Pancreas (tissue), 10 donors: ENCODE data around the gene CRYZ. TPM values are rescaled to one million over a fixed set of nuclear protein-coding genes. Genes with fewer than 3 reads are reported as not detected.
"Not testable (repeated sequence)": the region's sequence is repeated elsewhere in the genome, so short reads cannot be mapped to it uniquely, and the experiment has no call there.

Source experiments
- ATAC-seq, 4 donors: fragments of 200-7000 bp; cut with Tn5 transposase; one replicate each; pipeline versions ENCODE4 v1.8.0 to v1.9.1; 2020; ENCODE audit warnings: mild to moderate bottlenecking in 4 of 4, moderate library complexity in 4 of 4
- DNase-seq, 6 donors: peaks; one replicate each; pipeline ENCODE4 v3.0.0-alpha.2; 2020
- FAIRE-seq: peaks from 2 replicates; lab custom pipeline; 2012; peaks lifted over from hg19 to GRCh38; lab: Jason Lieb, UNC
- H3K27ac ChIP-seq, 4 donors: fragments of 200-600 bp; sonication (generic); 1 replicate in 3 of 4; 2 replicates in 1 of 4; pipeline versions ENCODE4 v1.5.0 to v1.8.0; 2020
- H3K27me3 ChIP-seq, 4 donors: fragments of 200-600 bp; one replicate each; pipeline ENCODE4 v1.8.0; 2021
- H3K36me3 ChIP-seq, 3 donors: fragments of 200-600 bp; sonication (generic) in 1 of 3; one replicate each; pipeline versions ENCODE4 v1.5.0 to v1.8.0; 2020 to 2021
- H3K4me1 ChIP-seq, 3 donors: fragments of 200-600 bp; one replicate each; pipeline ENCODE4 v1.8.0; 2021
- H3K4me3 ChIP-seq, 4 donors: fragments of 200-600 bp; sonication (generic) in 2 of 4; one replicate each; pipeline versions ENCODE4 v1.5.0 to v1.8.0; 2020 to 2021
- H3K9me3 ChIP-seq, 4 donors: fragments of 200-600 bp; one replicate each; pipeline ENCODE4 v1.8.0; 2021
- WGBS, 2 donors: extraction: QIAGEN DNeasy Blood & Tissue Kit; methylation state at CpG; one replicate each; pipeline ENCODE4 v1.1.7; 2013; 5-methylcytosine and 5-hydroxymethylcytosine counted together
- intact Hi-C, 3 donors: fragments of 100-400 bp; cut with DNase I; formaldehyde crosslinking; loops; one replicate each; pipeline versions ENCODE4 v1.11.1 to v1.14.2; 2022
- polyA plus RNA-seq, 2 donors: library from polyadenylated mRNA; stranded (reverse); fragments of 200-250 nt; gene quantifications; one replicate each; pipeline ENCODE4 v1.2.3, GENCODE V29; 2013
- total RNA-seq, 6 donors: library from RNA; stranded (reverse); fragmentation: NEBNext Ultra II Directional in 4 of 6; extraction: Animal tissue kit (Norgen Biotek cat#: 25700) in 4 of 6; gene quantifications; one replicate each; pipeline versions ENCODE4 v1.2.1 to v1.2.4, GENCODE V29; 2021 to 2023
- TF ChIP-seq, protein P1 (sequence below), 4 donors: fragments of 200-600 bp; sonication (generic) in 3 of 4; IDR thresholded peaks; one replicate each; pipeline versions ENCODE4 v1.5.0 to v1.8.0; 2021; ENCODE audit warnings: antibody characterized with exemption in 4 of 4
- donor health status: healthy with polysubstance abuse.
- donor health status: DM: no; HTN: no; CAD: no; lungs with moderate emphysema.
- donor health status: DM: no; HTN: no; CAD: no.
- donor health status: control.
- donor health status: control.
- donor health status: Bipolar disorder and iron deficiency.
- donor health status: DM: yes; HTN: yes; CAD: no.
- donor health status: DM: no; HTN: no; CAD: no.
- donor health status: DM: no; HTN: no; CAD: no.
- donor health status: DM: yes; HTN: yes; CAD: no.

CRYZ gene
- total and polyA plus RNA-seq, 8 donors: 38.3 to 71.6 (median 54.9) TPM

DNA sequence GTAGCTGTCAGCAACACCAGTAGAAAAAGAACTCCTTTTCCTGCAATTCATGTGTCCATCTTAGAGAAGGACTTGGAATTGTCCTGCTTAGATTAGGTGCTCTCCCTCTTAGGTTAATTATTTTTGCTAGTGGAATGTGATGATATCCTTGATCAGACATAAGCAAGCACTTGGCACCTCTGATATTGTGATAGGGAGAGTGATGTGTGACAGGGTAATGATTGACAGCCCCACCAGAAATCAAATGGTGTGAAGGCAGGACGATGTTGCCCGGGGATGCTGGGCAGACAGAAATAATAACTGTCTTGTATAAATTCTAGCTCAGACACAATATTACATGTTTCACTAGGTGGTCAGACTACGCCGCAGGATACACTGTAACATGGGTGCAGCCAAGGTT lies 4.5 kb upstream of the CRYZ start:
- H3K4me1 ChIP-seq: peaks cover 0 to 9% (median 0%) of the 10 kb centered on the region in 3 donors
- FAIRE-seq (no peak), DNase-seq (no peak), ATAC-seq (no peak)
- H3K36me3 ChIP-seq: peaks cover 0 to 10% (median 4%) of the 10 kb centered on the region in 3 donors
- H3K27me3 ChIP-seq: no peaks in the 10 kb centered on the region
- 98 to 99% methylated on average over 4 of the region's 4 CpGs for WGBS, 2 donors
- TF ChIP-seq, protein P1, sequence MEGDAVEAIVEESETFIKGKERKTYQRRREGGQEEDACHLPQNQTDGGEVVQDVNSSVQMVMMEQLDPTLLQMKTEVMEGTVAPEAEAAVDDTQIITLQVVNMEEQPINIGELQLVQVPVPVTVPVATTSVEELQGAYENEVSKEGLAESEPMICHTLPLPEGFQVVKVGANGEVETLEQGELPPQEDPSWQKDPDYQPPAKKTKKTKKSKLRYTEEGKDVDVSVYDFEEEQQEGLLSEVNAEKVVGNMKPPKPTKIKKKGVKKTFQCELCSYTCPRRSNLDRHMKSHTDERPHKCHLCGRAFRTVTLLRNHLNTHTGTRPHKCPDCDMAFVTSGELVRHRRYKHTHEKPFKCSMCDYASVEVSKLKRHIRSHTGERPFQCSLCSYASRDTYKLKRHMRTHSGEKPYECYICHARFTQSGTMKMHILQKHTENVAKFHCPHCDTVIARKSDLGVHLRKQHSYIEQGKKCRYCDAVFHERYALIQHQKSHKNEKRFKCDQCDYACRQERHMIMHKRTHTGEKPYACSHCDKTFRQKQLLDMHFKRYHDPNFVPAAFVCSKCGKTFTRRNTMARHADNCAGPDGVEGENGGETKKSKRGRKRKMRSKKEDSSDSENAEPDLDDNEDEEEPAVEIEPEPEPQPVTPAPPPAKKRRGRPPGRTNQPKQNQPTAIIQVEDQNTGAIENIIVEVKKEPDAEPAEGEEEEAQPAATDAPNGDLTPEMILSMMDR (IDR thresholded peaks at IDR 0.05): no peak
- H3K27ac ChIP-seq: no peak overlapping the region
- no peak overlapping the region for H3K4me3 ChIP-seq
- intact Hi-C loops: no loop called here
- H3K9me3 ChIP-seq: no peaks in the 10 kb centered on the region

DNA sequence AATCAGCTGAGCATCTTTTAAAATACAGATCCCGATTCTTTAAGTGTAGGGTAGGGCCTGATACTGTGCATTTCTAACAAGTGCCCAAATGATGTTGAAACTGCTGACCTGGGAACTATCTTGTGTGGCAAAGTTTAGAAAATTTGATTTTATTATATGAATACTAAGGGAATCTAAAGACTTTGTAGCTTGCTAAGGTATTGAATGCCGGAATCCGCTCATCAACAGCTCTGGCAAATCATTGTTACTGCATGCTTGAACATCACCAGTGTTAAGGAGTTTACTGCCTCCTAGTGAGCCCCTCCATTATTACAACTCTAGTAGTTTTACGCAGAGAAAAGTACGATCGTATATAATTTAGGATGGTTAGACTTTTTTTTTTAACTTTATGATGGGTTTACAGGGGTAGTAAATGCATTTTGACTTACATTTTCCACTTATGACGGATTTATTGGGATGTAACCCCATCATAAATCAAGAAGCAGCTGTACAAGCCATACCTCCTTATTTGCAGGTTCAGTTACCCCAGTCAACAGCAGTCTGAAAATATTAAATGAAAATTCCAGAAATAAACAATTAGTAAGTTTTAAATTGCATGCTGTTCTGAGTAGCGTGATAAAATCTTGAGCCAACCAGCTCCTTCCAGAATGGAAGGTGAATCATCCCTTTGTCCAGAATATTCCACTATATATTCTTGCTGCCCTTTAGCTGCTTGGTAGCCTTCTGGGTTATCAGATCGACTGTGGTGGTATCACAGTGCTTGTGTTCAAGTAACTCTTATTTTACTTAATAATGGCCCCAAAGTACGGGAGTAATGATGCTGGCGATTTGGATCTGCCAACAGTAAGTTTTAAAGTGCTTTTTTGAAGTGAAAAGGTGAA lies 994 bp upstream of the CRYZ start:
- peak overlapping the region; percentile 54 to 70 (median 61) for H3K4me3 ChIP-seq
- peaks cover 0 to 10% (median 0%) of the 10 kb centered on the region in 3 donors for H3K36me3 ChIP-seq
- peaks cover 4 to 21% (median 6%) of the 10 kb centered on the region in 3 donors for H3K4me1 ChIP-seq
- whole genome bisulfite sequencing, 2 donors: 19 to 20% methylated on average over 11 of the region's 11 CpGs
- TF ChIP-seq, protein P1 (IDR thresholded peaks at IDR 0.05): peak; percentile 47 to 70 (median 52)
- intact Hi-C loops: no loop called here
- DNase-seq (peak in 3 of 6 donors; percentile 7 to 33 (median 17)), ATAC-seq (peak; percentile 56 to 83 (median 72)), FAIRE-seq (no peak)
- no peaks in the 10 kb centered on the region for H3K27me3 ChIP-seq
- no peaks in the 10 kb centered on the region for H3K9me3 ChIP-seq
- H3K27ac ChIP-seq: peak overlapping the region; percentile 79 to 97 (median 86)

DNA sequence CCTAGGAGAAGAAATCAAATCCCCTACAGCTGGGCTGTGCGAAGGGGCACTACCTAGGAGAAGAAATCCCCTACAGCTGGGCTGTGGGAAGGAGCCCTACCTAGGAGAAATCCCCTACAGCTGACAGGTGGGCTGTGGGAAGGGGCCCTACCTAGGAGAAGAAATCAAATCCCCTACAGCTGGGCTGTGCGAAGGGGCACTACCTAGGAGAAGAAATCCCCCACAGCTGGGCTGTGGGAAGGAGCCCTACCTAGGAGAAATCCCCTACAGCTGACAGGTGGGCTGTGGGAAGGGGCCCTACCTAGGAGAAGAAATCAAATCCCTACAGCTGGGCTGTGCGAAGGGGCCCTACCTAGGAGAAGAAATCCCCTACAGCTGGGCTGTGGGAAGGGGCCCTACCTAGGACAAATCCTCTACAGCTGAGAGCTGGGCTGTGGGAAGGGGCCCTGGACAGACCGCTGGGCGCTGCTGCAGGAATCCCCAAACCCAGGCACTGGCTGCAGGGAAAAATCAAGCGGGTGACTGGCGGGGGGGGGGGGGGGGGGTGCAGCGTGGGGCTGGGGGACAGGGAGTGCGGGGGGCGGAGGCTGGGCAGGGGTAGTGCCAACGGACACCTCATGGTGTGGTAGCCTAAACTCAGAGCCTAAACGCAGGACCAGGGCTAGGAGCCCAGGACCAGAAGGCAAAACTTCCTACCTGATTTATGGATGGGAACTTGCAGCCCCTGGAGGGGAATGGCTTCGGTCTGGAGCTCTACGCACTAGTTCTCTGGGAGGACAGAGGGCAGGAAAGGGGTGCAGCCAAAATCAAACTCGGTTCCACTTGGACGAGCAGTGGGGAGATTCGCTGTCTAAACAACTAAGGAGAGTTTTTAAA lies 541 bp downstream of the CRYZ start:
- ATAC-seq (peak; percentile 17 to 44 (median 26)), DNase-seq (peak in 4 of 6 donors; percentile 24 to 60 (median 44))
- H3K36me3 ChIP-seq, H3K9me3 ChIP-seq, H3K27me3 ChIP-seq, FAIRE-seq, intact Hi-C loops: not testable (repeated sequence)
- Histone ChIP-seq H3K27ac (peak overlapping the region; percentile 79 to 97 (median 86)), H3K4me3 (peak overlapping the region; percentile 54 to 70 (median 61)), H3K4me1 (peaks cover 4 to 21% (median 6%) of the 10 kb centered on the region in 3 donors)
- 3 to 4% methylated on average over 13 to 17 of the region's 17 CpGs for WGBS, 2 donors

DNA sequence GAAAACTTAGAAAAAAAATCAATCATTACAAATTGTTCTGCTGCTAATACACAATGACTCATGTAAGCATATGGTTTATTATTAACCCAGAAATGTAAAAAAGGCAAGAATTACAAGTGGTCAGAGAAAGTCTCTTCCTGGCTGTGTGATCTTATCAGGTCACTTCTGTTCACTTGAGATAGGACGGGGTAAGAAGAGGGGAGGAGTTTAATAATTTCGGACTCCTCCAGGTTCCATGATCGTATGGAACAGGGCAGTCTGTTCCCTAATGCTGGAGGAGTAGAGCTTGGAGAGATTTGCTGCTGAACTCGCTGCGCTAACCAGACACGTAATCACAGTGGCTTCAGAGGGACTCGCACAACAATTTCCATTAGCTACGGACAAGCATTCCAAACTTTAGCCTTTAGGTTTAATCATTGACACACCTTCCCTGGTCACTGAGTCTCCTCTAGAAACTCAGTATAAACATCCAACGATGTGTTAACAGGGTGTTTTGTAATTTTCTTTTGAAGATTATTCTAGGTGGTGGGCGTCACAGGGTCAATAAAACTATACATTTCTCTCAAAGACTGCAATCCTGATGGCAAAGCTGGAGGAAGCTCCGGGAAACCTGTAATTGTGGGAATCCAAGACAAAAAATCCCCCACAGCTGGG lies 1.3 kb downstream of the CRYZ start:
- Histone ChIP-seq H3K4me3 (peak overlapping the region; percentile 16 to 66 (median 36)), H3K4me1 (peaks cover 4 to 21% (median 6%) of the 10 kb centered on the region in 3 donors), H3K9me3 (no peaks in the 10 kb centered on the region), H3K27me3 (no peaks in the 10 kb centered on the region), H3K27ac (peak overlapping the region; percentile 79 to 97 (median 86)), H3K36me3 (peaks cover 0 to 6% (median 0%) of the 10 kb centered on the region in 3 donors)
- DNase-seq: peak in 3 of 6 donors; percentile 33 to 55 (median 41)
- FAIRE-seq: no peak
- TF ChIP-seq, protein P1 (IDR thresholded peaks at IDR 0.05): no peak
- 6 to 12% methylated on average over 11 of the region's 11 CpGs for WGBS, 2 donors
- peak; percentile 49 to 59 (median 56) for ATAC-seq
- intact Hi-C loops: no loop called here
